Epithelial cell of proximal tubule (primary cell): ENCODE results near the gene CYP2C8. TPM values are rescaled to one million over a fixed set of nuclear protein-coding genes. Genes with fewer than 3 reads are reported as not detected.

Source experiments
- DNase-seq: peaks from one replicate; pipeline ENCODE4 v3.0.0-alpha.2; 2011; ENCODE audit warnings: low read depth
- H3K4me3 ChIP-seq: 2 replicates; pipeline ENCODE4 v1.5.1; 2011; ENCODE audit warnings: low read depth, mild to moderate bottlenecking, low read length
- CTCF ChIP-seq: conservative IDR thresholded peaks from 2 replicates; pipeline ENCODE4 v1.5.1; 2012; ENCODE audit warnings: low read depth, mild to moderate bottlenecking, low read length
- total RNA-seq: library from RNA; depleted of rRNA; stranded (reverse); fragments of >200 nt; gene quantifications from 2 replicates; pipeline ENCODE4 v1.2.3, GENCODE V29; 2015

The CYP2C8 gene
- total RNA-seq, 1 donor from 2014 or later: not detected

- no peak for TF ChIP-seq CTCF
- DNase-seq: no peak
- H3K4me3 ChIP-seq: no peak overlapping the region
Observed at GRCh38 chr10:95056744-95057363, 12.4 kb downstream of the CYP2C8 start.

GRCh38 chr10:95049919-95050318 is 19.4 kb downstream of the CYP2C8 start:
- no peak overlapping the region for H3K4me3 ChIP-seq
- DNase-seq: no peak
- no peak for TF ChIP-seq CTCF

GRCh38 chr10:95048206-95048605 is 21.1 kb downstream of the CYP2C8 start:
- no peak overlapping the region for H3K4me3 ChIP-seq
- no peak for TF ChIP-seq CTCF
- no peak for DNase-seq

GRCh38 chr10:95039281-95039680 is 30.0 kb downstream of the CYP2C8 start:
- no peak for TF ChIP-seq CTCF
- H3K4me3 ChIP-seq: no peak overlapping the region
- no peak for DNase-seq

GRCh38 chr10:95035332-95036295 is 33.7 kb downstream of the CYP2C8 start:
- no peak for TF ChIP-seq CTCF
- no peak for DNase-seq
- no peak overlapping the region for H3K4me3 ChIP-seq

- no peak overlapping the region for H3K4me3 ChIP-seq
- no peak for DNase-seq
- no peak for TF ChIP-seq CTCF
Observed at GRCh38 chr10:95034401-95034800, 34.9 kb downstream of the CYP2C8 start.
